OCI-LY3 (cell line): ENCODE data around the gene EML4.

Experiments
- H2AFZ ChIP-seq: fragments of 200-600, 300-600 bp; shearing (Covaris generic); 2 replicates; pipeline ENCODE4 v1.6.0; 2014; ENCODE audit warnings: antibody characterized with exemption, low read depth, low read length
- H3K27ac ChIP-seq: fragments of 200-600, 300-600 bp; sonication (generic); 2 replicates; pipeline ENCODE4 v1.5.1; 2014; ENCODE audit warnings: mild to moderate bottlenecking, low read length, moderate library complexity, mixed read lengths
- H3K27me3 ChIP-seq: fragments of 200-600, 300-600 bp; sonication (generic); 2 replicates; pipeline ENCODE4 v1.6.1; 2014; ENCODE audit warnings: low read depth, low read length, mixed read lengths
- H3K36me3 ChIP-seq: fragments of 200-600, 300-600 bp; sonication (generic); replicated peaks from 2 replicates; pipeline ENCODE3; 2014; ENCODE audit warnings: low read depth, low read length, mixed read lengths
- H3K4me1 ChIP-seq: fragments of 300-600, 200-600 bp; sonication (generic); 2 replicates; pipeline ENCODE4 v1.6.1; 2014; ENCODE audit warnings: low read length, mixed read lengths
- H3K4me2 ChIP-seq: fragments of 200-600, 300-600 bp; sonication (generic); 2 replicates; pipeline ENCODE4 v1.6.1; 2014; ENCODE audit warnings: low read length, mixed read lengths
- H3K4me3 ChIP-seq: fragments of 300-600, 200-600 bp; sonication (generic); 2 replicates; pipeline ENCODE4 v1.5.1; 2014; ENCODE audit warnings: antibody characterized with exemption, mild to moderate bottlenecking, low read length, moderate library complexity
- H3K79me2 ChIP-seq: fragments of 300-600, 200-600 bp; shearing (Covaris generic); 2 replicates; pipeline ENCODE4 v1.6.1; 2014; ENCODE audit warnings: mild to moderate bottlenecking, low read length, mixed read lengths
- H3K9ac ChIP-seq: fragments of 300-600, 200-600 bp; shearing (Covaris generic); 2 replicates; pipeline ENCODE4 v1.6.0; 2014; ENCODE audit warnings: mild to moderate bottlenecking, low read length, moderate library complexity
- H3K9me3 ChIP-seq: fragments of 200-600, 300-600 bp; shearing (Covaris generic); 2 replicates; pipeline ENCODE4 v1.6.1; 2014; ENCODE audit warnings: low read length, mixed read lengths; ENCODE audit not compliant: insufficient read depth
- H4K20me1 ChIP-seq: fragments of 200-600, 300-600 bp; sonication (generic); 2 replicates; pipeline ENCODE4 v1.6.1; 2016; ENCODE audit warnings: low read length, mixed read lengths; ENCODE audit not compliant: insufficient read depth
- CTCF ChIP-seq: fragments of 200-600, 300-600 bp; sonication (generic); IDR thresholded peaks from 2 replicates; pipeline ENCODE4 v1.5.1; 2014; ENCODE audit warnings: antibody characterized with exemption, low read length, low read depth
- EZH2phosphoT487 ChIP-seq: fragments of 200-600 bp; shearing (Covaris generic); IDR thresholded peaks from 2 replicates; pipeline ENCODE4 v1.6.1; 2018; ENCODE audit warnings: antibody characterized with exemption, mixed run types, low read depth

Gene EML4

GRCh38 chr2:42243297-42243696, 74.1 kb downstream of the EML4 start:
- Histone ChIP-seq H3K36me3 (peaks cover 4% of the 10 kb centered on the region), H3K27ac (no peak overlapping the region), H4K20me1 (peaks cover 43% of the 10 kb centered on the region), H2AFZ (no peak overlapping the region), H3K9ac (no peak overlapping the region), H3K4me2 (no peak overlapping the region), H3K27me3 (no peaks in the 10 kb centered on the region), H3K4me3 (no peak overlapping the region), H3K4me1 (no peaks in the 10 kb centered on the region), H3K79me2 (peaks cover 53% of the 10 kb centered on the region), H3K9me3 (no peaks in the 10 kb centered on the region)
- TF ChIP-seq EZH2phosphoT487 (no peak), CTCF (no peak)

GRCh38 chr2:42244520-42244919, 75.4 kb downstream of the EML4 start:
- H3K9ac ChIP-seq, result no peak overlapping the region
- H3K4me2 ChIP-seq, result no peak overlapping the region
- no peak overlapping the region for H3K27ac ChIP-seq
- no peak overlapping the region for H2AFZ ChIP-seq
- TF ChIP-seq CTCF (no peak), EZH2phosphoT487 (no peak)
- H3K4me3 ChIP-seq, result no peak overlapping the region
- no peaks in the 10 kb centered on the region for H3K4me1 ChIP-seq
- H3K27me3 ChIP-seq, result no peaks in the 10 kb centered on the region
- H4K20me1 ChIP-seq, result peaks cover 35% of the 10 kb centered on the region
- H3K36me3 ChIP-seq, result peaks cover 4% of the 10 kb centered on the region
- H3K9me3 ChIP-seq, result no peaks in the 10 kb centered on the region
- peaks cover 43% of the 10 kb centered on the region for H3K79me2 ChIP-seq

- H3K27me3 ChIP-seq, result no peaks in the 10 kb centered on the region
- H3K27ac ChIP-seq, result no peak overlapping the region
- H3K4me2 ChIP-seq, result no peak overlapping the region
- no peak overlapping the region for H3K9ac ChIP-seq
- H3K79me2 ChIP-seq, result peaks cover 38% of the 10 kb centered on the region
- H2AFZ ChIP-seq, result no peak overlapping the region
- peaks cover 26% of the 10 kb centered on the region for H4K20me1 ChIP-seq
- H3K4me1 ChIP-seq, result no peaks in the 10 kb centered on the region
- TF ChIP-seq CTCF, result no peak
- TF ChIP-seq EZH2phosphoT487, result no peak
- H3K36me3 ChIP-seq, result peaks cover 8% of the 10 kb centered on the region
- H3K9me3 ChIP-seq, result no peaks in the 10 kb centered on the region
- H3K4me3 ChIP-seq, result no peak overlapping the region
These were observed 76.2 kb downstream of the EML4 start for GRCh38 chr2:42245396-42245795.

GRCh38 chr2:42246562-42246961, 77.4 kb downstream of the EML4 start:
- Histone ChIP-seq H4K20me1 (peaks cover 22% of the 10 kb centered on the region), H2AFZ (no peak overlapping the region), H3K4me3 (no peak overlapping the region), H3K4me2 (no peak overlapping the region), H3K79me2 (peaks cover 27% of the 10 kb centered on the region), H3K27me3 (no peaks in the 10 kb centered on the region), H3K9ac (no peak overlapping the region), H3K27ac (no peak overlapping the region), H3K4me1 (no peaks in the 10 kb centered on the region), H3K9me3 (no peaks in the 10 kb centered on the region), H3K36me3 (peaks cover 8% of the 10 kb centered on the region)
- TF ChIP-seq EZH2phosphoT487 (no peak), CTCF (no peak)
